Measurements from ENCODE around the gene MYO5A.

MYO5A gene

DNA sequence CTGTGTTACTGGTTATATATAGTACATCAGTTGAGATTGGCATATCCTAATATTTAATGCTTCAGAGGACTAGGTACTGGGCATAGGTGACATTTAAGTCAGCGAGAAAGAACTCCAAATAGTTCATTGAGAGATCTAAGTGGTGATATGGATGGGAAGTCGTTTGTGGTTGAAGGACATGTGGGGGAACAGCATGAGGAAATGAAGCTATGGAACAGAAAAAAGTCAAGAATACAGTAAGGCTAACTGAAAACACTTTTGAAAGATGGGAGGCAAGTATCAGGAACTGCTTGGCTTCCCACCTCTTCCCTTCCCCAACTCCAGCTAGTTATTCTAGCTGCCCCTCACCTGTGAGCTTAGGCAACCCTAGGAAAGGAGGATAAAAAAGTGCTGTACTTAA lies 3.7 kb upstream of the MYO5A start:
- TF ChIP-seq, protein P1, sequence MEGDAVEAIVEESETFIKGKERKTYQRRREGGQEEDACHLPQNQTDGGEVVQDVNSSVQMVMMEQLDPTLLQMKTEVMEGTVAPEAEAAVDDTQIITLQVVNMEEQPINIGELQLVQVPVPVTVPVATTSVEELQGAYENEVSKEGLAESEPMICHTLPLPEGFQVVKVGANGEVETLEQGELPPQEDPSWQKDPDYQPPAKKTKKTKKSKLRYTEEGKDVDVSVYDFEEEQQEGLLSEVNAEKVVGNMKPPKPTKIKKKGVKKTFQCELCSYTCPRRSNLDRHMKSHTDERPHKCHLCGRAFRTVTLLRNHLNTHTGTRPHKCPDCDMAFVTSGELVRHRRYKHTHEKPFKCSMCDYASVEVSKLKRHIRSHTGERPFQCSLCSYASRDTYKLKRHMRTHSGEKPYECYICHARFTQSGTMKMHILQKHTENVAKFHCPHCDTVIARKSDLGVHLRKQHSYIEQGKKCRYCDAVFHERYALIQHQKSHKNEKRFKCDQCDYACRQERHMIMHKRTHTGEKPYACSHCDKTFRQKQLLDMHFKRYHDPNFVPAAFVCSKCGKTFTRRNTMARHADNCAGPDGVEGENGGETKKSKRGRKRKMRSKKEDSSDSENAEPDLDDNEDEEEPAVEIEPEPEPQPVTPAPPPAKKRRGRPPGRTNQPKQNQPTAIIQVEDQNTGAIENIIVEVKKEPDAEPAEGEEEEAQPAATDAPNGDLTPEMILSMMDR (conservative IDR thresholded peaks at IDR 0.05): no peak
- TF ChIP-seq ZFX (IDR thresholded peaks at IDR 0.05): no peak
- H3K27ac ChIP-seq: no peak overlapping the region

DNA sequence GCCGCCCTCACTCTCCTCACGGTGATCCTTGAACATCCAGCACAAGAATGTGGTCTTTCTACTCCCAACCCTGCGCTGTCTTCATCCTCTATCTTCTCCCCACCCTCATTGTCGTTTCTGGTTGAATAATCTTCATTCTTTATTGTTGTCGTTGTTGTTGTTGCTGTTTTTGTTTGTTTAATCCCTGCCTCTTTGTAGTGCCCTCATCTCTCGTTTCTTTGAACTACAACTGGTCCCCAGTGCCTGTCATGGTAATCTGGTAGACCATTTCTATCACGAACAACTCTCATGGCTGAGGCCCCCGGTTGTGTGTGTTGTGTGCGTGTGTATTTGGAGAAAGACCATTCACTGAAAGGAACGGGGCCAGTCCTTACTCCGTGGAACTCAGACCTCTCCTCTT lies 1.3 kb upstream of the MYO5A start:
- H3K27ac ChIP-seq: no peak overlapping the region
- TF ChIP-seq, protein P1 (conservative IDR thresholded peaks at IDR 0.05): no peak
- TF ChIP-seq ZFX (IDR thresholded peaks at IDR 0.05): no peak

DNA sequence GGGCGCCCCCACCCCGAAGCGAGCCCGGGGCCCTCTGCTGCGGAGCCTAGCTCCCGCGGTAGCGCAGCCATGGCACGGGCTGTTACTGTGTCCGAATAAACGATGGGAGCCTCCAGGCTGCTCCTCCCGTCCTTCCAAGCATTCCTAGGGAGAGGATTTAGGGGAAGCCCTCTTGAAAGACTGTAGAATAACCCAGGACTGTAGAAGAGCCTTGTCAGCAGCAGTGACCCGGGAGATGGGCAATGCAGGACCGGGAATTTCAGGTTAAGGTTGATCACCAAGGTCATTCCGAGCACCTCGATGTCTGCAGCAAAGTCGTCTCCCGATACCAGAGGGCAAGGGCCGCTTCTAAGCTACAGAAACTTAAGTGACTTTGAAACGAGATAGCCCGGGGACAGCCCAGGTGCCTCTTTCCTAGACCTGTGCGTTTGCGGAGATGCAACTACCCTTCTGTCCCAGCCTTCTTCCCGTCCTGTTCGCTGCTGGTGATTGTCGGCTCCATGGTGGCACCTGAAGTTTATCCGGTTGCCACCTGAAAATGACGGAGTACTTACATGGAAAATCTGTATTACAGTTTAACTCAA lies 753 bp upstream of the MYO5A start:
- TF ChIP-seq, protein P1 (conservative IDR thresholded peaks at IDR 0.05): no peak
- TF ChIP-seq ZFX (IDR thresholded peaks at IDR 0.05): no peak
- peak overlapping the region; percentile 56 for H3K27ac ChIP-seq

DNA sequence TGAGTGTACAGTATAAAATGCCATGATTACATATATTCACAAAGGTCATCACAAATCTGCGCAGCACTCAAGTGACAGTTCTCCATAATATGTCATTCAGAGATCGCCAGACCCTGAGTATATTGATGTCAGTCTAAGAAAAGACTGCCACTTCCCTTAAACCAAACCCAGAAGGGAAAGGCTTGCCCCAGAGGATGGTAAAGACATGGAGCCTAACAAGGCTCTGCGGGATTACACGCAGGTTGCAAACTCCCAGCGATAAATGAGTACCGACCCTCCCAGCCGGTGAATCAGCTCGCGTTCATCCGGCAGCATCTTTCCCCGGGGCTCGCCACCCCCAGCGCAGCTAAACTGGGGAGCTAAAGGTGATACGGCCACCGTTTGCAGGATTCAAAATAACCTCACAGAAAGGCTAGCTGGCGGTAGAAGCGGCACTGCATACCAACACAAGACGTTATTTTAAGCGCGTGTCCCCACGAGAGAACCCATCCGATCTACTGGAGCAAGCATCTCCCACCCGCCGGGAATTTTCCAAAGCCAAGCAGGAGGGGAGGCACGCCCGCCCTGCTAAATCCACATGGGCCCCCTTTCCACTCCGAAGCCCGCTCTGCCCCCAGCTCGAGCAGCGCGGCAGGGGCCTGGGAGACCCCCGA lies 643 bp downstream of the MYO5A start:
- TF ChIP-seq ZFX (IDR thresholded peaks at IDR 0.05): no peak
- TF ChIP-seq, protein P1 (conservative IDR thresholded peaks at IDR 0.05): no peak
- H3K27ac ChIP-seq: peak overlapping the region; percentile 56

DNA sequence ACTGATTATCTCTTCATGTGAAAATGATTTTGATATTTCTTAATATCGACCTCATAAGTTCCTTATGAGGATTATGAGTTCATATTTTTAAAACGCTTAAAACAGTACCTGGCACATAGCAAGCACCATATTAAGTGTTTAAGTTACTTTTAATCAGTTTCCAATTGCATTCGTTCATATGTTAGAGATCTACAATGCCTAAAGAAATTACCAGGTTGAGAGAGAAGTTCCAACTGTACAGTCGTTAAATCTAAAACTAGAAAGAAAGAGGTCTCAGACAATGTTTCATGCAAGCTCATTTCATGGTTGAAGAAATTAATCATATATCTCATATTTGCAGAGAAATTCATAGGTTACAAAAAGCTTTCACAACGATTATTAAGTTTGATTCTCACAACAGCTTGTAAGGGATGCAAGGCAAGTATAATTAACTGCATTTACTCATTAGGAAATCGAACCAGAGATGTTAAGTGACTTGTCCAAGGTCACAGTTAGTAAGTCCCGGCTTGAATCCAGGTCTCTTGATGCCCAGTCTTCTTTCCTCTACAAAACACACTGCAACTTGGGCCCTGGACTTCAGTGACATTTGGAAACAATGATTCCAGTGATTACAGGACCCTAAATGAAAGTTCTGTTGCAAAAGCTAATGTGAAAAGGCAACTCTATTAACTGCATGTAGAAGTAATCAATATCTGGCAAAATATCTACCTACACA lies 1.3 kb downstream of the MYO5A start:
- H3K27ac ChIP-seq: no peak overlapping the region
- TF ChIP-seq, protein P1 (conservative IDR thresholded peaks at IDR 0.05): no peak
- no peak for TF ChIP-seq ZFX (IDR thresholded peaks at IDR 0.05)

DNA sequence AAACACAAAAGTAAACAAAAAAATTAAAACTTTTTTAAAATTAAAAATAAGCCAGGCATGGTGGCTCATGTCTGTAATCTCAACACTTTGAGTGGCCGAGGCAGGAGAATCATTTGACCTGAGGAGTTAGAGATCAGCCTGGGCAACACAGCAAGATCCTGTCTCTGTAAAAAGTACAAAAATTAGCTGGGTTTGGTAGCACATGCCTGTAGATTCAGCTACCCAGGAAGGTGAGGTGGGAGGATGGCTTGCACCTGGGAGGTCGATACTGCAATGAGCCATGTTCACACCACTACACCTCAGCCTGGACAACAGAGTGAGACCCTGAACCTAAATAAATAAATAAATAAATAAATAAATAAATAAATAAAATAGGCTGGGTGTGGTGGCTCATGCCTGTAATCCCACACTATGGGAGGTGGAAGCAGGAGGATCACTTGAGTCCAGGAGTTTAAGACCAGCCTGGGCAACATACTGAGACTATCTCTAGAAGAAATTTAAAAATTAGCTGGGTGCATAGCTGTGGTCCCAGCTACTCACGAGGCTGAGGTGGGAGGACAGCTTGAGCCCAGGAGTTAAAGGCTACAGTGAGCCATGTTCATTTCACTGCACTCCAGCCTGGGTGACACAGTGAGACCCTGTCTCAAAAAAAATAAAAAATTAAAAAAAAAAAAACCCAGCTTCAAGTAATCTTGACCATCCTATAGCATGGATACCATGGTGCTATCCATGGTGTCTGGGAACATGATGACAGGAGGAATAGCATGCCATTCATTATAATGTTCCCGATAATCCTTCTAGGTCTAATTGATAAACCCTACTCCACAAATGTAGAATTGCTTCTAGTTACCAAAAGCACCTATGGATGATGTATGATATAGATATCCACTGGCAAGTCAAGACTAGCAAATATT lies 4.2 kb downstream of the MYO5A start:
- TF ChIP-seq, protein P1 (conservative IDR thresholded peaks at IDR 0.05): no peak
- no peak for TF ChIP-seq ZFX (IDR thresholded peaks at IDR 0.05)
- H3K27ac ChIP-seq: no peak overlapping the region

Data from C4-2B (cell line).